ENCODE measurements around the gene ARHGEF17.
A peak's percentile ranks its signal among the peaks of the same experiment; 100 is the strongest.

The ARHGEF17 gene

GRCh38 chr11:73281201-73281741 is 26.8 kb upstream of the ARHGEF17 start:
- no peaks in the 10 kb centered on the region for H3K36me3 ChIP-seq (ENCODE audit: control insufficient read depth in 4 of 4, insufficient read depth in 4 of 4, low read length in 3 of 4)
- CTCF ChIA-PET = interaction anchor here (0.9 to 15.2 kb wide), 7 partner anchors 13 to 96 kb away, joined by 3 to 154 read pairs (median 6); partner anchors contain the start of gene P2RY6
- H3K9me3 ChIP-seq (ENCODE audit: control extremely low read depth in 1 of 5, control insufficient read depth in 4 of 5, insufficient read depth in 2 of 5, low read depth in 1 of 5, low read length in 4 of 5) = no peaks in the 10 kb centered on the region
- H3K27me3 ChIP-seq (replicated peaks in 2 of 5; ENCODE audit: control insufficient read depth in 4 of 5, insufficient read depth in 5 of 5, low read length in 4 of 5) = no peaks in the 10 kb centered on the region
- 100% methylated on average over 2 of the region's 3 CpGs for WGBS (ENCODE audit: insufficient coverage)
- H3K4me3 ChIP-seq (ENCODE audit: control insufficient read depth in 1 of 7, extremely low read depth in 1 of 7, insufficient read depth in 4 of 7, low read depth in 2 of 7, low read length in 6 of 7) = no peak overlapping the region
- H3K27ac ChIP-seq (ENCODE audit: insufficient read depth in 1 of 2, low read depth in 1 of 2, low read length in 2 of 2, poor library complexity in 1 of 2, severe bottlenecking in 2 of 2) = no peak overlapping the region
- peak in 2 of 3 donors; percentile 49 for DNase-seq
- H3K4me1 ChIP-seq (ENCODE audit: control extremely low read depth in 1 of 4, control insufficient read depth in 4 of 4, insufficient read depth in 4 of 4, low read length in 3 of 4) = peaks cover 0 to 34% (median 3%) of the 10 kb centered on the region in 4 experiments
- POLR2A ChIA-PET = interaction anchor here (0.6 kb wide), 1 partner anchor 788 kb away, joined by 5 read pairs; no protein-coding TSS in a partner anchor

DNA sequence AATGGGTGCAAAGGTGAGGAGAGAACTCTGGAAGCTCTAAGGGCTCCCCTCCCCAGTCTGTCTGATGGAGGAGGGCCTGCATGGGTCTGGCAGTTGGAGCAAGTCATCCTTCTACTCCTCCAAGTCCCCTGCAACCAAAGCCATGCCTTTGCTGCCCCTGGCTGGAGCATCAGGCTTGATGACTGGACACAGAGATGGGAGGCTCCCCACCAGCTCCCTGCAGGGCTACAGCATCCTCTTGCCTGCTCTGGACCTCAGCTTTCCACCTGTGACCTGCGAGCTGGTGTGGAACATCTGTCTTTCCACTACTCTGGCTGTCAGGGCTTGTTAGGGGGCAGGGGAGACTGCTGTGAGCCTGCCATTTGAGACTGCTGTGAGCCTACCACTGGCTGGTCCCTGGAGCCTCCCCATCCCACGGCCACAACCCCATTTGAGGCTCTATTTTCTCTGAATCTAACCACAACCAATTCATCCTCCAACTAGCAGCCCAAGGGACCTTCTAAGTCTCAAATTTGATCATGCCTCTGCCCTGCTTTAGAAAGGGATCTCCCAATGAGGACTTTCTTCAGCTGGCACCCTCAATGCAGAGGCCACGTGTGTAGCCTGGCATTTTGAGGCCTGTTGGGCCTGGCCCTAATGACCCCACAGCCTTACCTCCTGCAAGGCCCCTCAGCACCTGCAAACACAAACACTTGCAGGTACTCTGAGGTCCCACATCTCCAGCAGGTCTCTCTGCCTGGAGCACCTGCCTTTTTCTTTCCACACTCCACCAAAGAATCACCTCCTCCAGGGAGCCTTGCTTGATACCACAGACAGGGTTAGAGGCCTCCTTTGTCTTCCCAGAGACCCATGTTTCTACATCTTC is 26.0 kb upstream of the ARHGEF17 start:
- H3K9me3 ChIP-seq (ENCODE audit: control extremely low read depth in 1 of 5, control insufficient read depth in 4 of 5, insufficient read depth in 2 of 5, low read depth in 1 of 5, low read length in 4 of 5) = no peaks in the 10 kb centered on the region
- H3K4me3 ChIP-seq (ENCODE audit: control insufficient read depth in 1 of 7, extremely low read depth in 1 of 7, insufficient read depth in 4 of 7, low read depth in 2 of 7, low read length in 6 of 7) = no peak overlapping the region
- peak in 1 of 3 donors; percentile 25 for DNase-seq
- ChIA-PET POLR2A (interaction anchor here (0.6 kb wide), 1 partner anchor 789 kb away, joined by 5 read pairs; no protein-coding TSS in a partner anchor), CTCF (interaction anchor here (0.9 to 15.2 kb wide), 7 partner anchors 13 to 96 kb away, joined by 3 to 154 read pairs (median 5); partner anchors contain the start of gene P2RY6)
- WGBS (ENCODE audit: insufficient coverage) = 94% methylated on average over 2 of the region's 3 CpGs
- no peaks in the 10 kb centered on the region for H3K36me3 ChIP-seq (ENCODE audit: control insufficient read depth in 4 of 4, insufficient read depth in 4 of 4, low read length in 3 of 4)
- no peaks in the 10 kb centered on the region for H3K27me3 ChIP-seq (replicated peaks in 2 of 5; ENCODE audit: control insufficient read depth in 4 of 5, insufficient read depth in 5 of 5, low read length in 4 of 5)
- H3K27ac ChIP-seq (ENCODE audit: insufficient read depth in 1 of 2, low read depth in 1 of 2, low read length in 2 of 2, poor library complexity in 1 of 2, severe bottlenecking in 2 of 2) = no peak overlapping the region
- peaks cover 0 to 40% (median 3%) of the 10 kb centered on the region in 4 experiments for H3K4me1 ChIP-seq (ENCODE audit: control extremely low read depth in 1 of 4, control insufficient read depth in 4 of 4, insufficient read depth in 4 of 4, low read length in 3 of 4)

- 91% methylated on average over 10 of the region's 10 CpGs for WGBS (ENCODE audit: insufficient coverage)
- no peaks in the 10 kb centered on the region for H3K27me3 ChIP-seq (replicated peaks in 2 of 5; ENCODE audit: control insufficient read depth in 4 of 5, insufficient read depth in 5 of 5, low read length in 4 of 5)
- CTCF ChIA-PET = interaction anchor here (0.7 to 15.2 kb wide), 3 partner anchors 15 to 41 kb away, joined by 3 to 154 read pairs (median 4); partner anchors contain the start of gene P2RY6
- POLR2A ChIA-PET = interaction anchor here (0.5 kb wide), 1 partner anchor 149 kb away, joined by 4 read pairs; no protein-coding TSS in a partner anchor
- no peak overlapping the region for H3K27ac ChIP-seq (ENCODE audit: insufficient read depth in 1 of 2, low read depth in 1 of 2, low read length in 2 of 2, poor library complexity in 1 of 2, severe bottlenecking in 2 of 2)
- DNase-seq = no peak
- no peaks in the 10 kb centered on the region for H3K9me3 ChIP-seq (ENCODE audit: control extremely low read depth in 1 of 5, control insufficient read depth in 4 of 5, insufficient read depth in 2 of 5, low read depth in 1 of 5, low read length in 4 of 5)
- H3K36me3 ChIP-seq (ENCODE audit: control insufficient read depth in 4 of 4, insufficient read depth in 4 of 4, low read length in 3 of 4) = no peaks in the 10 kb centered on the region
- H3K4me1 ChIP-seq (ENCODE audit: control extremely low read depth in 1 of 4, control insufficient read depth in 4 of 4, insufficient read depth in 4 of 4, low read length in 3 of 4) = peaks cover 0 to 54% (median 15%) of the 10 kb centered on the region in 4 experiments
- no peak overlapping the region for H3K4me3 ChIP-seq (ENCODE audit: control insufficient read depth in 1 of 7, extremely low read depth in 1 of 7, insufficient read depth in 4 of 7, low read depth in 2 of 7, low read length in 6 of 7)
Measured at GRCh38 chr11:73283276-73284000, 24.6 kb upstream of the ARHGEF17 start.

GRCh38 chr11:73284106-73284505 is 24.0 kb upstream of the ARHGEF17 start:
- no peak for DNase-seq
- no peaks in the 10 kb centered on the region for H3K27me3 ChIP-seq (replicated peaks in 2 of 5; ENCODE audit: control insufficient read depth in 4 of 5, insufficient read depth in 5 of 5, low read length in 4 of 5)
- ChIA-PET POLR2A (no interaction called here), CTCF (interaction anchor here (15.2 kb wide), 1 partner anchor 16 kb away, joined by 154 read pairs; the partner anchor contains the start of gene P2RY6)
- H3K4me3 ChIP-seq (ENCODE audit: control insufficient read depth in 1 of 7, extremely low read depth in 1 of 7, insufficient read depth in 4 of 7, low read depth in 2 of 7, low read length in 6 of 7) = no peak overlapping the region
- no peak overlapping the region for H3K27ac ChIP-seq (ENCODE audit: insufficient read depth in 1 of 2, low read depth in 1 of 2, low read length in 2 of 2, poor library complexity in 1 of 2, severe bottlenecking in 2 of 2)
- no peaks in the 10 kb centered on the region for H3K9me3 ChIP-seq (ENCODE audit: control extremely low read depth in 1 of 5, control insufficient read depth in 4 of 5, insufficient read depth in 2 of 5, low read depth in 1 of 5, low read length in 4 of 5)
- H3K36me3 ChIP-seq (ENCODE audit: control insufficient read depth in 4 of 4, insufficient read depth in 4 of 4, low read length in 3 of 4) = no peaks in the 10 kb centered on the region
- 96% methylated on average over 3 of the region's 3 CpGs for WGBS (ENCODE audit: insufficient coverage)
- H3K4me1 ChIP-seq (ENCODE audit: control extremely low read depth in 1 of 4, control insufficient read depth in 4 of 4, insufficient read depth in 4 of 4, low read length in 3 of 4) = peaks cover 0 to 61% (median 22%) of the 10 kb centered on the region in 4 experiments

DNA sequence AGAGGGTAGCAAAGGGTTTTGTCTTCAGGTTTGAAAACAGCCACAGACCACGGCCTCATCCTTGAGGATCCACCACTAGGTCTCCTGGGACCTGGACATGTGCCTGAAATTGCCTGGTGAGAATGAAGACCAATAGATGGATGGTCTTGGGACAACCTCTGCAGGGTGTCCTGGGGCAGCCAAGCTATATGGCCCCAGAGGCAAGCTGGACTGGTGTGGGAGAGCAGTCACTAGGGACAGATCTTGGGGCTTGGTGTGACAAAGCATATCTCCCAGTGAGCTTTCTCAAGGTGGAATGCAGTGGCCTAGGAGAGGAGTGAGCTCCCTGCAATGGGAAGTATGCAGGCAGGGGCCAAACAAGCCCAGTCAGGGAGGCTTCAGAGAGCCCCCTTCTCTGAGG is 22.4 kb upstream of the ARHGEF17 start:
- 93% methylated on average over 1 of the region's 1 CpG for WGBS (ENCODE audit: insufficient coverage)
- H3K4me1 ChIP-seq (ENCODE audit: control extremely low read depth in 1 of 4, control insufficient read depth in 4 of 4, insufficient read depth in 4 of 4, low read length in 3 of 4) = peaks cover 0 to 63% (median 28%) of the 10 kb centered on the region in 4 experiments
- no peaks in the 10 kb centered on the region for H3K9me3 ChIP-seq (ENCODE audit: control extremely low read depth in 1 of 5, control insufficient read depth in 4 of 5, insufficient read depth in 2 of 5, low read depth in 1 of 5, low read length in 4 of 5)
- no peak for DNase-seq
- no peaks in the 10 kb centered on the region for H3K36me3 ChIP-seq (ENCODE audit: control insufficient read depth in 4 of 4, insufficient read depth in 4 of 4, low read length in 3 of 4)
- ChIA-PET POLR2A (no interaction called here), CTCF (interaction anchor here (0.7 to 15.2 kb wide), 4 partner anchors 10 to 107 kb away, joined by 3 to 154 read pairs (median 6); partner anchors contain the start of gene P2RY6)
- H3K27ac ChIP-seq (ENCODE audit: insufficient read depth in 1 of 2, low read depth in 1 of 2, low read length in 2 of 2, poor library complexity in 1 of 2, severe bottlenecking in 2 of 2) = no peak overlapping the region
- H3K4me3 ChIP-seq (ENCODE audit: control insufficient read depth in 1 of 7, extremely low read depth in 1 of 7, insufficient read depth in 4 of 7, low read depth in 2 of 7, low read length in 6 of 7) = no peak overlapping the region
- H3K27me3 ChIP-seq (replicated peaks in 2 of 5; ENCODE audit: control insufficient read depth in 4 of 5, insufficient read depth in 5 of 5, low read length in 4 of 5) = no peaks in the 10 kb centered on the region

DNA sequence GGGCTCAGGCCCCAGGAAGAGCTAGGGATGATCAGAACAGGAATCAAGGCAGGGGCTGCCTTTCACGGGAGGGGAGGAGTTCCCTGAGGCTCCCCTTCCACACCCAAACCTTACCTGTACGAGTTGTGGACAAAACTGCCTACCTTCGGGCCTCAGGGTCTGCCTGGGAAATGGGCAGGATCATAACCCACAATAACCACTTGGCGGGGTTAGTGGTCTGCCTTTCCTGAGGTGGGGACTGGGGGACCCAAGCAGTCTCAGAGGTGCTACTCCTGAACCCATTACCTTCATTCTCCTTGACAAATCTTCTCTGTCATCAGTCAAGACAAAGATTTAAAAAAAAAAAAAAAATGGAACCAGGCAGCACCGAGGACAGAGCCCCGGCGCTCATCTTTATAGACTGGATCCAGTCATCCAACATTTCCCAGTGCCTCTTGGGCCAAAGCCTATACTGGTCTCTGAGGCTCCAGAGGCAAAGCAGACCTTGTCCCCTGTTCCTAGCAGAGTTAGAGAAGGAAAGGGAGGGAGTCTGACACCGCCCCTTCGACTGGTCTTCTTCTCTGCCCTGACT is 21.8 kb upstream of the ARHGEF17 start:
- ChIA-PET CTCF (interaction anchor here (0.7 to 15.2 kb wide), 5 partner anchors 9 to 108 kb away, joined by 3 to 154 read pairs (median 92); partner anchors contain the start of gene P2RY6), POLR2A (no interaction called here)
- H3K4me1 ChIP-seq (ENCODE audit: control extremely low read depth in 1 of 4, control insufficient read depth in 4 of 4, insufficient read depth in 4 of 4, low read length in 3 of 4) = peaks cover 0 to 57% (median 26%) of the 10 kb centered on the region in 4 experiments
- H3K27ac ChIP-seq (ENCODE audit: insufficient read depth in 1 of 2, low read depth in 1 of 2, low read length in 2 of 2, poor library complexity in 1 of 2, severe bottlenecking in 2 of 2) = no peak overlapping the region
- H3K27me3 ChIP-seq (replicated peaks in 2 of 5; ENCODE audit: control insufficient read depth in 4 of 5, insufficient read depth in 5 of 5, low read length in 4 of 5) = no peaks in the 10 kb centered on the region
- WGBS (ENCODE audit: insufficient coverage) = 82% methylated on average over 1 of the region's 9 CpGs
- no peaks in the 10 kb centered on the region for H3K36me3 ChIP-seq (ENCODE audit: control insufficient read depth in 4 of 4, insufficient read depth in 4 of 4, low read length in 3 of 4)
- DNase-seq = no peak
- no peaks in the 10 kb centered on the region for H3K9me3 ChIP-seq (ENCODE audit: control extremely low read depth in 1 of 5, control insufficient read depth in 4 of 5, insufficient read depth in 2 of 5, low read depth in 1 of 5, low read length in 4 of 5)
- H3K4me3 ChIP-seq (ENCODE audit: control insufficient read depth in 1 of 7, extremely low read depth in 1 of 7, insufficient read depth in 4 of 7, low read depth in 2 of 7, low read length in 6 of 7) = no peak overlapping the region
